ENCODE measurements around the gene PROK1.

GRCh38 chr1:110440877-110441276, 10.1 kb upstream of the PROK1 start:
- no peak for TF ChIP-seq CTCF (IDR thresholded peaks at IDR 0.05 in 4 of 5, conservative IDR thresholded peaks at IDR 0.05 in 1 of 5)
- no peak for TF ChIP-seq POLR2A (IDR thresholded peaks at IDR 0.05)

Data from gastrocnemius medialis (tissue), 4 donors.